ENCODE data around the gene MAGI2. TPM values are rescaled to one million over a fixed set of nuclear protein-coding genes. Genes with fewer than 3 reads are reported as not detected.
"Not testable (repeated sequence)": the region's sequence is repeated elsewhere in the genome, so short reads cannot be mapped to it uniquely, and the experiment has no call there.

The MAGI2 gene
- total RNA-seq, 4 donors from 2014 or later: 7.8 to 44.7 (median 21.1) TPM

GRCh38 chr7:78587443-78588044 lies 865.9 kb downstream of the MAGI2 start:
- Histone ChIP-seq H3K36me3 (no peaks in the 10 kb centered on the region), H3K4me3 (no peak overlapping the region), H3K27ac (no peak overlapping the region), H3K9me3 (no peaks in the 10 kb centered on the region), H3K27me3 (no peaks in the 10 kb centered on the region), H3K4me1 (no peaks in the 10 kb centered on the region)
- no peak for ATAC-seq
- TF ChIP-seq CTCF (IDR thresholded peaks at IDR 0.05): no peak
- WGBS, 2 donors (ENCODE audit: low coverage in 1 of 2): 76 to 80% methylated on average over 5 of the region's 5 CpGs

- ATAC-seq: no peak
- Histone ChIP-seq H3K27me3 (no peaks in the 10 kb centered on the region), H3K27ac (no peak overlapping the region), H3K9me3 (no peaks in the 10 kb centered on the region), H3K4me3 (no peak overlapping the region), H3K36me3 (no peaks in the 10 kb centered on the region), H3K4me1 (no peaks in the 10 kb centered on the region)
- 90 to 100% methylated on average over 4 of the region's 4 CpGs for WGBS, 2 donors (ENCODE audit: low coverage in 1 of 2)
- TF ChIP-seq CTCF (IDR thresholded peaks at IDR 0.05) (no peak), POLR2A (IDR thresholded peaks at IDR 0.05) (no peak), EP300 (IDR thresholded peaks at IDR 0.05) (no peak), POLR2AphosphoS5 (IDR thresholded peaks at IDR 0.05) (no peak)
Observed at GRCh38 chr7:78585980-78586379, 867.5 kb downstream of the MAGI2 start.

GRCh38 chr7:78578686-78579085 lies 874.8 kb downstream of the MAGI2 start:
- H3K4me3 ChIP-seq: no peak overlapping the region
- ATAC-seq: no peak
- H3K27me3 ChIP-seq: no peaks in the 10 kb centered on the region
- H3K9me3 ChIP-seq: no peaks in the 10 kb centered on the region
- H3K4me1 ChIP-seq: no peaks in the 10 kb centered on the region
- H3K27ac ChIP-seq: no peak overlapping the region
- WGBS, 2 donors (ENCODE audit: low coverage in 1 of 2): 37 to 72% methylated on average over 2 of the region's 2 CpGs
- no peak for TF ChIP-seq POLR2AphosphoS5 (IDR thresholded peaks at IDR 0.05)
- no peak for TF ChIP-seq POLR2A (IDR thresholded peaks at IDR 0.05)
- TF ChIP-seq EP300 (IDR thresholded peaks at IDR 0.05): no peak
- no peak for TF ChIP-seq CTCF (IDR thresholded peaks at IDR 0.05)
- no peaks in the 10 kb centered on the region for H3K36me3 ChIP-seq

- 79 to 89% methylated on average over 3 to 4 of the region's 7 CpGs for WGBS, 2 donors (ENCODE audit: low coverage in 1 of 2)
- H3K27me3 ChIP-seq, H3K9me3 ChIP-seq, H3K4me1 ChIP-seq, H3K27ac ChIP-seq, ATAC-seq, H3K4me3 ChIP-seq, H3K36me3 ChIP-seq: not testable (repeated sequence)
Observed at GRCh38 chr7:78577174-78577952, 876.1 kb downstream of the MAGI2 start.

GRCh38 chr7:78576236-78576635 lies 877.2 kb downstream of the MAGI2 start:
- ATAC-seq: no peak
- no peaks in the 10 kb centered on the region for H3K9me3 ChIP-seq
- TF ChIP-seq POLR2A (IDR thresholded peaks at IDR 0.05): no peak
- no peak for TF ChIP-seq CTCF (IDR thresholded peaks at IDR 0.05)
- no peak for TF ChIP-seq EP300 (IDR thresholded peaks at IDR 0.05)
- TF ChIP-seq POLR2AphosphoS5 (IDR thresholded peaks at IDR 0.05): no peak
- no peak overlapping the region for H3K4me3 ChIP-seq
- H3K4me1 ChIP-seq: no peaks in the 10 kb centered on the region
- no peaks in the 10 kb centered on the region for H3K36me3 ChIP-seq
- H3K27ac ChIP-seq: no peak overlapping the region
- no peaks in the 10 kb centered on the region for H3K27me3 ChIP-seq
